ENCODE data around the gene FOXJ3.

The FOXJ3 gene

DNA sequence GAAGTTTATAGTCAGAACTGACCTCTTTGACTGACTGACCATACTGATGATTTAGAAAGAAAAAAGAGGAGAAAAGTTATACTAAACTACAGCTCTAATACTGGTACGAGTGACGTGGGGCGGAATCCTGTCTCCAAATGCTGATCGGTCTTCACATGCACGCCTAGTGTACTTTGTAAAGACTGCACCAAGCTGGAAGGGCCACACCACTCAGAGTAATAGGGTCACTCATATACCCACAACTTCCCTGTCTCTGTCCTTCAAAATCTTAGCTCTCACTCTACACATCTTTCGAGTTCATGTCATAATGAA lies 151.1 kb downstream of the FOXJ3 start (continued):
- TF ChIP-seq PRDM2 (tag by site-specific recombination; IDR thresholded peaks at IDR 0.05; ENCODE audit: borderline replicate concordance) = no peak

DNA sequence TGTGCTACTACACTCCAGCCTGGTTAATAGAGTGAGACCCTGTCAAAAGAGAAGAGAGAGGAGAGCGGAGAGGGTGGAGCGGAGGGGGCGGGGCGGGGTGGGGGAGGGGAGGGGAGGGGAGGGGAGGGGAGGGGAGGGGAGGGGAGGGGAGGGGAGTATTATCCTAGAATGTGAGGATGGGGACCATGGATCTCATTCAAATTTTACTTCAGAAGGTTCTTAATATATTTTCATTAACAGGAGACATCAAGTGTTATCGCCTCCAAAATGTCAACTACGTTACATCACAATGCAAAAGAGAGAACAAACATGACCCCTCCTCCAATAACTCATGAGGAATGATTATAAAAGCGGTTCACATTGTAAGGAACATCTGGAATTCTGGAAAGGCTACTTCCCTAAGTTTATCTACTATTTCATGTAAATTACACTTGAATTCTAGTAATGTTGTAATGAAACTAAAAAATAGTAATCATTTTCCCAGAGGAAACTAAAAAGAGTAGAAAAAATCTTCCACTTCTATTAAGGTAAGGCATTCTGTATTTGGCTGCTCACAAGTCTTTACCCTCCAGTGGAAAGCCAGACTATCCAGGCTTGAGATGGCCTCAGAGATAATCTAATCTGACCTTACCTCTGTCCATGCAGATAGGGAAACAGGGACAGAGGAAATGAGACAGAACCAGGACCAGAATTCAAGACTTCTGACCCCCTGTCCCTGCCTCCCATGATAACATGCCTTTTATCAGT lies 151.7 kb downstream of the FOXJ3 start:
- TF ChIP-seq ZNF211 (tag by site-specific recombination; IDR thresholded peaks at IDR 0.05; ENCODE audit: low read depth) (no peak), ZBTB10 (tag by site-specific recombination; IDR thresholded peaks at IDR 0.05) (no peak), ZNF747 (tag by site-specific recombination; IDR thresholded peaks at IDR 0.05) (no peak)
- Histone ChIP-seq H3K27ac (ENCODE audit: extremely low read depth, low read depth, low read length) (no peak overlapping the region), H3K4me3 (ENCODE audit: low read depth, low read length) (no peak overlapping the region), H3K4me1 (ENCODE audit: control insufficient read depth, insufficient read depth, low read length) (peaks cover 6% of the 10 kb centered on the region), H3K9me3 (ENCODE audit: control insufficient read depth, insufficient read depth, low read depth, low read length) (no peaks in the 10 kb centered on the region), H3K36me3 (ENCODE audit: control insufficient read depth in 2 of 2, insufficient read depth in 1 of 2, low read length in 2 of 2) (peaks cover 4 to 47% of the 10 kb centered on the region in 2 experiments; a peak in 2 of 3 replicates)
- POLR2A ChIA-PET = no interaction called here
- CTCF ChIA-PET = interaction anchor here (1.0 kb wide), 1 partner anchor 10 kb away, joined by 8 read pairs; no protein-coding TSS in a partner anchor

DNA sequence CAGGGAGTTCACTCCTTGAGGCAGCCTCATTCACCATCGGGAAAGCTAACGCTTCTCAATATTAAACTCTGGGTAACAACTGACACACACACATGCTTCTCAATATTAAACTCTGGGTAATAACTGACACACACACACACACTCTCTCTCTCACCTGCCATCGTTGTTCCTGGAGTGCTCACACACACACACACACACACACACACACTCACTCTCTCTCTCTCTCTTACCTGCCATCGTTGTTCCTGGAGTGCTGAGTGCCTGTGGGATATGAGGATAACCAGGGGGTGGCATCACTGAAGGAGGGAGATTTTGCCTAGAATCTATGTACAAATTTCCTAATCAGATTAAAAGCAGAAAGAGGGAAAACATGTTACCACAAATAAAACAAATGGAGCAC lies 153.3 kb downstream of the FOXJ3 start:
- no peak overlapping the region for H3K27ac ChIP-seq (ENCODE audit: extremely low read depth, low read depth, low read length)
- POLR2A ChIA-PET = no interaction called here
- peaks cover 18% of the 10 kb centered on the region for H3K4me1 ChIP-seq (ENCODE audit: control insufficient read depth, insufficient read depth, low read length)
- H3K9me3 ChIP-seq (ENCODE audit: control insufficient read depth, insufficient read depth, low read depth, low read length) = no peaks in the 10 kb centered on the region
- H3K36me3 ChIP-seq (ENCODE audit: control insufficient read depth in 2 of 2, insufficient read depth in 1 of 2, low read length in 2 of 2) = peaks cover 4 to 32% of the 10 kb centered on the region in 2 experiments; a peak in 2 of 3 replicates
- CTCF ChIA-PET = interaction anchor here (1.4 kb wide), 1 partner anchor 9 kb away, joined by 5 read pairs; no protein-coding TSS in a partner anchor
- TF ChIP-seq, protein P1, sequence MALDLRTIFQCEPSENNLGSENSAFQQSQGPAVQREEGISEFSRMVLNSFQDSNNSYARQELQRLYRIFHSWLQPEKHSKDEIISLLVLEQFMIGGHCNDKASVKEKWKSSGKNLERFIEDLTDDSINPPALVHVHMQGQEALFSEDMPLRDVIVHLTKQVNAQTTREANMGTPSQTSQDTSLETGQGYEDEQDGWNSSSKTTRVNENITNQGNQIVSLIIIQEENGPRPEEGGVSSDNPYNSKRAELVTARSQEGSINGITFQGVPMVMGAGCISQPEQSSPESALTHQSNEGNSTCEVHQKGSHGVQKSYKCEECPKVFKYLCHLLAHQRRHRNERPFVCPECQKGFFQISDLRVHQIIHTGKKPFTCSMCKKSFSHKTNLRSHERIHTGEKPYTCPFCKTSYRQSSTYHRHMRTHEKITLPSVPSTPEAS (tag by site-specific recombination; IDR thresholded peaks at IDR 0.05) = 0 out of 2 replicates have a peak, but pooled peaks have one; percentile 61
- TF ChIP-seq ZNF777 (tag by site-specific recombination; IDR thresholded peaks at IDR 0.05; ENCODE audit: borderline replicate concordance) = no peak
- TF ChIP-seq OVOL3 (tag by site-specific recombination; IDR thresholded peaks at IDR 0.05) = no peak
- TF ChIP-seq ZNF707 (tag by site-specific recombination; IDR thresholded peaks at IDR 0.05) = no peak
- TF ChIP-seq ZEB2 (tag by site-specific recombination; IDR thresholded peaks at IDR 0.05) = no peak
- peak; percentile 78; the same call in 1 of the 2 replicates for TF ChIP-seq YY2 (tag by site-specific recombination; IDR thresholded peaks at IDR 0.05)
- no peak for TF ChIP-seq ZNF558 (tag by site-specific recombination; IDR thresholded peaks at IDR 0.05)
- TF ChIP-seq, protein P2, sequence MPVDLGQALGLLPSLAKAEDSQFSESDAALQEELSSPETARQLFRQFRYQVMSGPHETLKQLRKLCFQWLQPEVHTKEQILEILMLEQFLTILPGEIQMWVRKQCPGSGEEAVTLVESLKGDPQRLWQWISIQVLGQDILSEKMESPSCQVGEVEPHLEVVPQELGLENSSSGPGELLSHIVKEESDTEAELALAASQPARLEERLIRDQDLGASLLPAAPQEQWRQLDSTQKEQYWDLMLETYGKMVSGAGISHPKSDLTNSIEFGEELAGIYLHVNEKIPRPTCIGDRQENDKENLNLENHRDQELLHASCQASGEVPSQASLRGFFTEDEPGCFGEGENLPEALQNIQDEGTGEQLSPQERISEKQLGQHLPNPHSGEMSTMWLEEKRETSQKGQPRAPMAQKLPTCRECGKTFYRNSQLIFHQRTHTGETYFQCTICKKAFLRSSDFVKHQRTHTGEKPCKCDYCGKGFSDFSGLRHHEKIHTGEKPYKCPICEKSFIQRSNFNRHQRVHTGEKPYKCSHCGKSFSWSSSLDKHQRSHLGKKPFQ (tag by site-specific recombination; IDR thresholded peaks at IDR 0.05) = no peak
- TF ChIP-seq ZNF16 (tag by site-specific recombination; IDR thresholded peaks at IDR 0.05; ENCODE audit: low read depth) = no peak
- TF ChIP-seq, protein P3, sequence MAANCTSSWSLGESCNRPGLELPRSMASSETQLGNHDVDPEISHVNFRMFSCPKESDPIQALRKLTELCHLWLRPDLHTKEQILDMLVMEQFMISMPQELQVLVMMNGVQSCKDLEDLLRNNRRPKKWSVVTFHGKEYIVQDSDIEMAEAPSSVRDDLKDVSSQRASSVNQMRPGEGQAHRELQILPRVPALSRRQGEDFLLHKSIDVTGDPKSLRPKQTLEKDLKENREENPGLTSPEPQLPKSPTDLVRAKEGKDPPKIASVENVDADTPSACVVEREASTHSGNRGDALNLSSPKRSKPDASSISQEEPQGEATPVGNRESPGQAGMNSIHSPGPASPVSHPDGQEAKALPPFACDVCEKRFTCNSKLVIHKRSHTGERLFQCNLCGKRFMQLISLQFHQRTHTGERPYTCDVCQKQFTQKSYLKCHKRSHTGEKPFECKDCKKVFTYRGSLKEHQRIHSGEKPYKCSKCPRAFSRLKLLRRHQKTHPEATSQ (tag by site-specific recombination; IDR thresholded peaks at IDR 0.05) = no peak
- TF ChIP-seq ZNF366 (tag by site-specific recombination; conservative IDR thresholded peaks at IDR 0.05) = 0 out of 2 replicates have a peak, but pooled peaks have one; percentile 10
- no peak for TF ChIP-seq ZNF157 (tag by site-specific recombination; IDR thresholded peaks at IDR 0.05)
- TF ChIP-seq, protein P4, sequence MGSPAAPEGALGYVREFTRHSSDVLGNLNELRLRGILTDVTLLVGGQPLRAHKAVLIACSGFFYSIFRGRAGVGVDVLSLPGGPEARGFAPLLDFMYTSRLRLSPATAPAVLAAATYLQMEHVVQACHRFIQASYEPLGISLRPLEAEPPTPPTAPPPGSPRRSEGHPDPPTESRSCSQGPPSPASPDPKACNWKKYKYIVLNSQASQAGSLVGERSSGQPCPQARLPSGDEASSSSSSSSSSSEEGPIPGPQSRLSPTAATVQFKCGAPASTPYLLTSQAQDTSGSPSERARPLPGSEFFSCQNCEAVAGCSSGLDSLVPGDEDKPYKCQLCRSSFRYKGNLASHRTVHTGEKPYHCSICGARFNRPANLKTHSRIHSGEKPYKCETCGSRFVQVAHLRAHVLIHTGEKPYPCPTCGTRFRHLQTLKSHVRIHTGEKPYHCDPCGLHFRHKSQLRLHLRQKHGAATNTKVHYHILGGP (tag by site-specific recombination; IDR thresholded peaks at IDR 0.05) = peak; percentile 58; the same call in 1 of the 2 replicates
- no peak overlapping the region for H3K4me3 ChIP-seq (ENCODE audit: low read depth, low read length)

Measured in HEK293 (cell line).